Mucosa of rectum (tissue), 2 donors: ENCODE data around the gene DCLK2.

Experiments used
- H3K27ac ChIP-seq, 2 donors: one replicate each; pipeline ENCODE4 v1.7.0; 2013; ENCODE audit warnings: inconsistent platforms in 2 of 2, low read depth in 2 of 2, low read length in 2 of 2
- H3K27me3 ChIP-seq, 2 donors: one replicate each; pipeline ENCODE4 v1.7.0; 2013; ENCODE audit warnings: low read length in 2 of 2; ENCODE audit not compliant: control insufficient read depth in 2 of 2, insufficient read depth in 2 of 2
- H3K36me3 ChIP-seq, 2 donors: one replicate each; pipeline ENCODE4 v1.7.0; 2013; ENCODE audit warnings: low read length in 2 of 2; ENCODE audit not compliant: control insufficient read depth in 2 of 2, insufficient read depth in 2 of 2
- H3K4me1 ChIP-seq, 2 donors: one replicate each; pipeline ENCODE4 v1.7.0; 2013; ENCODE audit warnings: low read length in 2 of 2, mild to moderate bottlenecking in 1 of 2; ENCODE audit not compliant: control insufficient read depth in 2 of 2, insufficient read depth in 2 of 2
- H3K4me3 ChIP-seq, 2 donors: one replicate each; pipeline ENCODE4 v1.7.0; 2013; ENCODE audit warnings: low read length in 2 of 2
- H3K9ac ChIP-seq, 2 donors: one replicate each; pipeline ENCODE4 v1.7.0; 2013; ENCODE audit warnings: low read length in 2 of 2, low read depth in 1 of 2, mild to moderate bottlenecking in 1 of 2
- H3K9me3 ChIP-seq, 2 donors: one replicate each; pipeline ENCODE4 v1.7.0; 2013; ENCODE audit warnings: low read length in 2 of 2; ENCODE audit not compliant: control insufficient read depth in 2 of 2
- donor health status: healthy.
- donor health status: Normal muscosa, but diverticular disease.

Gene DCLK2

GRCh38 chr4:150289881-150290280 is 211.6 kb downstream of the DCLK2 start:
- H3K9me3 ChIP-seq: no peaks in the 10 kb centered on the region
- H3K9ac ChIP-seq: no peak overlapping the region
- H3K36me3 ChIP-seq: no peaks in the 10 kb centered on the region
- H3K27me3 ChIP-seq: no peaks in the 10 kb centered on the region
- no peak overlapping the region for H3K27ac ChIP-seq
- H3K4me3 ChIP-seq: no peak overlapping the region
- H3K4me1 ChIP-seq: peaks cover 0 to 3% of the 10 kb centered on the region in 2 donors

- Histone ChIP-seq H3K9ac (no peak overlapping the region), H3K27ac (no peak overlapping the region)
These were observed 219.7 kb downstream of the DCLK2 start for GRCh38 chr4:150297861-150298474.

GRCh38 chr4:150299816-150300215 is 221.6 kb downstream of the DCLK2 start:
- H3K4me3 ChIP-seq: no peak overlapping the region
- no peaks in the 10 kb centered on the region for H3K4me1 ChIP-seq
- H3K36me3 ChIP-seq: no peaks in the 10 kb centered on the region
- no peak overlapping the region for H3K27ac ChIP-seq
- H3K9ac ChIP-seq: no peak overlapping the region
- H3K27me3 ChIP-seq: no peaks in the 10 kb centered on the region
- H3K9me3 ChIP-seq: no peaks in the 10 kb centered on the region

More at GRCh38 chr4:150297861-150298474, 219.7 kb downstream of the DCLK2 start:
- Histone ChIP-seq H3K4me1 (no peaks in the 10 kb centered on the region), H3K36me3 (no peaks in the 10 kb centered on the region), H3K4me3 (no peak overlapping the region), H3K27me3 (no peaks in the 10 kb centered on the region), H3K9me3 (no peaks in the 10 kb centered on the region)

- Histone ChIP-seq H3K9me3 (no peaks in the 10 kb centered on the region), H3K9ac (no peak overlapping the region), H3K4me3 (no peak overlapping the region), H3K36me3 (no peaks in the 10 kb centered on the region), H3K4me1 (no peaks in the 10 kb centered on the region), H3K27me3 (no peaks in the 10 kb centered on the region), H3K27ac (no peak overlapping the region)
These were observed 224.3 kb downstream of the DCLK2 start for GRCh38 chr4:150302553-150302952.

GRCh38 chr4:150305995-150306394 is 227.8 kb downstream of the DCLK2 start:
- Histone ChIP-seq H3K9ac (no peak overlapping the region), H3K27ac (no peak overlapping the region), H3K27me3 (no peaks in the 10 kb centered on the region), H3K4me1 (no peaks in the 10 kb centered on the region), H3K4me3 (no peak overlapping the region), H3K36me3 (no peaks in the 10 kb centered on the region), H3K9me3 (no peaks in the 10 kb centered on the region)

- no peaks in the 10 kb centered on the region for H3K4me1 ChIP-seq
- H3K4me3 ChIP-seq: no peak overlapping the region
- no peaks in the 10 kb centered on the region for H3K27me3 ChIP-seq
- no peaks in the 10 kb centered on the region for H3K9me3 ChIP-seq
- H3K36me3 ChIP-seq: no peaks in the 10 kb centered on the region
- H3K9ac ChIP-seq: no peak overlapping the region
- H3K27ac ChIP-seq: no peak overlapping the region
These were observed 228.5 kb downstream of the DCLK2 start for GRCh38 chr4:150306719-150307118.
